HG03066 (cell line): ENCODE data around the gene DRD4.

ENCODE experiments used
- ATAC-seq: cut with Tn5 transposase; IDR thresholded peaks from one replicate; pipeline ENCODE4 v1.9.1; 2021; ENCODE audit warnings: low read depth; ENCODE audit not compliant: unreplicated experiment

The DRD4 gene

DNA sequence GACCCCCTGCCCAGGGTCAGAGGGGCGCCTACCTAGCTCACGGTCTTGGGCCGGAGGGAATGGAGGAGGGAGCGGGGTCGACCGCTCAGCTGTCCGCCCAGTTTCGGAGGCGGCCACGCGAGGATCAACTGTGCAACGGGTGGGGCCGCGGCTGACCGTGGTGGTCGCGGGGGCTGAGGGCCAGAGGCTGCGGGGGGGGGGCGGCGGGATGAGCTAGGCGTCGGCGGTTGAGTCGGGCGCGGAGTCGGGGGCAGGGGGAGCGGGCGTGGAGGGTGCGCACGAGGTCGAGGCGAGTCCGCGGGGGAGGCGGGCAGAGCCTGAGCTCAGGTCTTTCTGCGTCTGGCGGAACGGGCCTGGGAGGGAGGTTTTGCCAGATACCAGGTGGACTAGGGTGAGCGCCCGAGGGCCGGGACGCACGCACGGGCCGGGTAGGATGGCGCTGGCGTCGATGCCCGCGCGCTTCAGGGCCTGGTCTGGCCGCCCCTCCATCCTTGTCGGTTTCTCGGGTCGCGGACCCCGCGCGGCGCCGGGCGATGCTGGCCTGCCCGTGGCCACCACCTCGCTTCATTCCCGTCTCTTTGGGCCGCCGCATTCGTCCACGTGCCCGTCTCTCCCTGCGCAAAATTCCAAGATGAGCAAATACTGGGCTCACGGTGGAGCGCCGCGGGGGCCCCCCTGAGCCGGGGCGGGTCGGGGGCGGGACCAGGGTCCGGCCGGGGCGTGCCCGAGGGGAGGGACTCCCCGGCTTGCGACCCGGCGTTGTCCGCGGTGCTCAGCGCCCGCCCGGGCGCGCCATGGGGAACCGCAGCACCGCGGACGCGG lies at the start of gene DRD4:
TSS of gene DRD4 (plus strand) at position 759 of the 822 bp plus-strand sequence. CDS start at position 795, 36 bp downstream.
- ATAC-seq: no peak

DNA sequence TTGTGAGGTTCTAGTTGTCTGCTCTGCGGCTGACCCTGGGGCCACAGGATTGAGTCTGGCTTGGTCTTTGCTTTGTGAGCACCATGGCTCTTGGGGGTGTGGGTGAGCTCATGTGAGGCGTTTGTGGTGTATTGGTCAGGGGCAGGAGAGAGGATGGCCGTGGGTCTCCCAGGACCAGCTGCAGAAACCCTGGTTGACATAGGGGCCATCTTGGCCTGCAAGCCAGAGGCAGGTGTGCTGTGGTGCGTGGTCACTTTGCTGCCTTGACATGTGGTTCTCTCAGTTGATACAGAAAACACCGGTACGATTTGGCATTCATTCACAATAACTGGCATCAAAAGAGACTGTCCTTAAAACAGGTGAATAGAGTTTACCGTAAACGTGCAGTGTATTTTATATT lies 49.5 kb upstream of the DRD4 start:
- no peak for ATAC-seq

DNA sequence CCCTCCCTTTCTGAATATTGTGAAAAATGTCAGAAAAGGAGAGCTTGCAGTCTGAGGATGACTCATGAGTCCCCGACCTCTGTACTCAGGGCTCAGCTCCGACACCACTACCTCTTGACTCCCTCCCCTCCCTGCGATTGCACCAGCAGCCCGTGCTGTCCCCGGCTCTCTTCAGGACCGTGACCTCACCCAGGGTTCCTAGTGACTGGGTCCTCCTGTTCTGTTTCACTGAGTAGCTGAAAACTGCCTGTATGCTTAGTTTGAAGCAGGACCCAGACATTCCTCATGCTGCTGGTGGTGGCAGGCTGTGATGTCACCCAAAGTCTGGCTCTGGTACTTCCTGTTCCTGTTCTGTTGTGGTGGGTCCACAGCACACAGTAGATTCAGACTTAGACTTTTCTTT lies 49.1 kb upstream of the DRD4 start:
- no peak for ATAC-seq

DNA sequence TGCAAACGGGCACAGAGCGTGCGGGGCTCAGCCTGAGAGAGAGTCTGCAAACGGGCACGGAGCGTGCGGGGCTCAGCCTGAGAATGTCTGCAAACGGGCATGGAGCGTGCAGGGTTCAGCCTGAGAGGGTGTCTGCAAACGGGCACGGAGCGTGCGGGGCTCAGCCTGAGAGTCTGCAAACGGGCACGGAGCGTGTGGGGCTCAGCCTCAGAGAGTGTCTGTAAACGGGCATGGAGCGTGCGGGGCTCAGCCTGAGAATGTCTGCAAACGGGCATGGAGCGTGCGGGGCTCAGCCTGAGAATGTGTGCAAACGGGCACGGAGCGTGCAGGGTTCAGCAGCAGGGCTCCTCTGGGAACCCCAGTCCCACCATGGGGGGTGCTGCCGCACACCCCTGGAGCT lies 47.3 kb upstream of the DRD4 start:
- ATAC-seq: no peak

DNA sequence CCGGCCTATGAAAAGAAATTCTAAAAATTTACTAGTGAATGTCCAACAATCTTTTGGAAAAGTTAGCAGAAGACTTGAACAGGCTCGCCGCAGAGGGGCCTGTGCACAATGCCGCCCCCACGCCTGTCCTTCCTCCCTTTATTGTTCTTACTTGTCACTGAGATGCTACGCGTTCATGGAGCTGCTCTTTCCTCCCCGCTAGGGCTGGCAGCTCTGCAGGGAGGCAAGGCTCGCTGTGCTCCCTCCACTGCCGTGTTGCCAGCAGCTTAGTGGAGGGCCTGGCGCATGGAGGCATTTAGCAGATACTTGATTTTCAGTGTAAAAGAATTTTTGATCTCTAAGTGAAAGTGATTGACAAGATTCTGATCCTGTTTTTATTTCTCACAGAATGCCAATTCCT lies 46.1 kb upstream of the DRD4 start:
- no peak for ATAC-seq

DNA sequence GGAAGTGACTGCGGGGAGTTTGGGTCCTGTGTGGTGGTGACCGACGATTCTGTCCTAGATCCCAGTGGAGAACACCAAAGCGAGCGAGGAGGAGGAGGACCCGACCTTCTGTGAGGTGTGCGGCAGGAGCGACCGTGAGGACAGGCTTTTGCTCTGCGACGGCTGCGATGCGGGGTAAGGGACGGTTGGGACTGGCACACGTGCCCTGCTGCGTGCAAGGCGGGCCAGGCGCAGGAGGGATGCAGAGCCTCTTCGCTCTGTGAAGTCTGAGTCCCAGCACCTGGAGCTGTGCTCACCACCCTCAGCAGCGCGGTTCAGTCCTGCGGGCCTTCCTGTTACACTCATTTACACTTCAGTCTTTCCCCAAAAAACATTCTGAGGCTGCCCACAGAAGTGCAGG lies 44.6 kb upstream of the DRD4 start:
- no peak for ATAC-seq

DNA sequence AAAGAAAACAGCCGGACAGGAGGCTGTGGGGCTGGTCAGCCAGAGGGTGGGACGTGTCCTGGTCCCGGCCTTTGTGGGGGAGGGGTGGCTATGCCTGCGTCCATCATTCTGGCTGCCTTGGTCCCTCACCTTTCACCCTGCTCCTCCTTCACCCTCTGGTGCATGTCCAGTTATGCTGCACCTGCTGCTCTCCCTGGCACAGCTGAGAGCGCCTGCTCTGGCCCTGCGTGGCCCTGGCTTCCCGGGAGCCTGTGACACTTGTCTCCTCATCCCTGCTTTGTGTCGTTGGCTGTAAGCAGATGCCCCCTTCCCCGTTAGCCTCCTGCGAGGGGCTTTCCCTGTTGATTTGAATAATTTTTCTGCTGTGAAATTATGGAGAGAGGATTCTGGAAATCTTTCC lies 44.2 kb upstream of the DRD4 start:
- ATAC-seq: no peak

DNA sequence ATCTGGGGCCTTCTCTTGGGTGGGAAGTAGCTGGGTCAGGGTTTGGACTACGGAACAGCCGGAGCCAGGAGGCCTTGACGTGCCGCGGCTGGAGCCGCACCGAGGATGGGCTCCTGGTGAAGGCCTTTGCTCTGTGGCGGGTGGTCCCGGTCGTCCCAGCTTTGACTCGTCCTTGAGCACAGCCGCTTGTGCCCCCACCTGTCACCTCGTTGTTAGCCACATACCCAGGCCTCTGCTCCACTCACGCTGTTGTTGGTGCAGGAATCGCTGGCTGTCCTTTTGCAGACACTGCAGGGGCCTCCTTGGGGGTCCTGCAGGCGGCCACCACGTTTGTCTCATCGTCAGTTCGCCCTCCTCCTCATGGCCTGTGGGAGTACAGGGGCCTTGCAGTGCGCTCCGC lies 43.7 kb upstream of the DRD4 start:
- no peak for ATAC-seq

DNA sequence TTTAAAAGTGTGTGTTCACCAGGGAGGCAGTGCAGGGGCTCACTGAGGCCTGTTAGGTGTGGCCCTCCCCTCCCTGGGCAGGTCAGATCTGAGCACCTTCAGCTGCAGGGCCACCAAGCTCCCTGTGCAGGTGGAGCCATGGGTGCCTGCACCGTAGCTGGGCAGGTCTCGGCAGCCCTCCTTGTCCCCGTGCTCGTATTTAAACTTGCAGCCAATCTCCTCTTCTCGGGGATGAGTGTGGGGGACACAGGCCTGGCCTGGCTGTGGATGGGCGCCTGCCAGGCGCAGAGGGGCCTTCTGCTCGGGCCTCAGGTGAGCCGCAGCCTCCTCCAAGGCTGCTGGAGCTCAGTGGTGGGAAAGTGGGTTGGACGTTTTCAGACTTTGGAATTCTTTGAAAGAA lies 41.7 kb upstream of the DRD4 start:
- ATAC-seq: no peak

DNA sequence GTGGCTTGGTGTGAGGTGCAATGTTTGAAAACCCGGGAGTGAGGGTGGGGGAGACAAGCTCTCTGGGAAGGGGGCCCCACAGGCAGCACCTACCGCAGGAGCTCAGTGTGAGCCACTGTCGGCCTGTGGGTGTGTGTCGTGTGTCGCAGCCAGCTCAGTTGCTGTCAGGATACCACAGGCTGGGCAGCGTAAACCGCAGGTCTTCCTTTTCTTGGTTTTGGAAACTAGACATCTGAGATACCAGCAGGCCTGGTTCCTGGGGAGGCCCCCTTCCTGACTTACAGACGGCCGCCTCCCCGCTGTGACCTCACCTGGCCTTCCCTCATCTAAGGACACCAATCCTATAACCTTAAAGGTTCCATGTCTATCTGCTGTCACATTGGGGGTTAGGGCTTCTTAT lies 40.7 kb upstream of the DRD4 start:
- ATAC-seq: no peak

DNA sequence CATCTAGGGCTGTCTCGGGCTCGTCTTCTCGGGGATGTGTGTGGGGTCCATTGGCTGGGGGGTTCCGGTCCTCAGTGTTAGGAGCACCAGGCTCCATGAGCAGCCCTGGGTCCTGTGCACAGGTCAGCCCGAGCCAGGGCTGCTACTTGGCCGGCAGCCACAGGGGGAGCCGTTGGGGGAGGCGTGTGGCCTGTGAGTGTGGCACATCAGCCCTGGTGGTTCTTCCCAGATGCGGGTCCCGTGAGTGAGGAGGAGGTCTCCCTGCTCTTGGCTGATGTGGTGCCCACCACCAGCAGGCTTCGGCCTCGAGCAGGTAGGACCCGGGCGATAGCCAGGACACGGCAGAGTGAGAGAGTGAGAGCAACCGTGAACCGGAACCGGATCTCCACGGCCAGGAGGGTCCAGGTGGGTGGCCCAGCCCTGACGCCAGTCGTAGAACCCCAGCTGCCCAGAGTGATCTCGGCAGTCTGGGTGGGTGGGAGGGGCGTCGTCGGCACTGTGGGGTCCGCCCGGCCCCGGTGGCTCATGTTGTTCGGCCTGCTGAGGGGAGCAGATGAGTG lies 39.8 kb upstream of the DRD4 start:
- ATAC-seq: no peak

DNA sequence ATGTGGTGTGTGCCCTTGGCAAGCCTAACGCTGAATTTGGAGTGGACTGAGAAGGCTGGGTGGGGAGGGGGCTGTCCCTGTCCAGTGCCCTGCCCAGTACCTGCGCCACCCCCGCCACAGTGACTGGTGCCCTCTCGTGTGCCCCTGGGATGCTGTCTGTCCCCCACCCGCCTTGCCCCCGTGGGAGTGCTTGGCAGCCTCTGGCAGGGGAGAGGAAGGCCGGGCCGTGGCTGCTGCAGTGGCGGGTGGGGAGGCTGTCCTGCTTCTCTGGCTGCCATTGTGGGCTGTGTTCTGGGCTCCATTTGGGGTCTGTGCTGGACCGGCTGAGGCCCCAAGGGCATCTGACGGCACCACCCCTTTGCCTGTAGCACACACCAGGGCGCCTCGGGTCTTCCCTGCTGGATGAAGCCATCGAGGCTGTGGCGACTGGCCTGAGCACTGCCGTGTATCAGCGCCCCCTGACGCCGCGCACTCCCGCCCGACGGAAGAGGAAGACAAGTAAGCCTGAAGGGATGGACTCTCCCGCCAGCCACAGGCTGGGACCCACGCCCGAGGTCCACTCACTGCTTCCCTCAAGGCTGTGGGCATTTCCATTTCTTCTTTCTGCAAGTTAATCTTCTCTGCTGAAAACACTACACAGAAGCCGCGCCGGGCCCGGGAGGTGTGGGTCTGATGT lies 38.9 kb upstream of the DRD4 start:
- ATAC-seq: no peak

DNA sequence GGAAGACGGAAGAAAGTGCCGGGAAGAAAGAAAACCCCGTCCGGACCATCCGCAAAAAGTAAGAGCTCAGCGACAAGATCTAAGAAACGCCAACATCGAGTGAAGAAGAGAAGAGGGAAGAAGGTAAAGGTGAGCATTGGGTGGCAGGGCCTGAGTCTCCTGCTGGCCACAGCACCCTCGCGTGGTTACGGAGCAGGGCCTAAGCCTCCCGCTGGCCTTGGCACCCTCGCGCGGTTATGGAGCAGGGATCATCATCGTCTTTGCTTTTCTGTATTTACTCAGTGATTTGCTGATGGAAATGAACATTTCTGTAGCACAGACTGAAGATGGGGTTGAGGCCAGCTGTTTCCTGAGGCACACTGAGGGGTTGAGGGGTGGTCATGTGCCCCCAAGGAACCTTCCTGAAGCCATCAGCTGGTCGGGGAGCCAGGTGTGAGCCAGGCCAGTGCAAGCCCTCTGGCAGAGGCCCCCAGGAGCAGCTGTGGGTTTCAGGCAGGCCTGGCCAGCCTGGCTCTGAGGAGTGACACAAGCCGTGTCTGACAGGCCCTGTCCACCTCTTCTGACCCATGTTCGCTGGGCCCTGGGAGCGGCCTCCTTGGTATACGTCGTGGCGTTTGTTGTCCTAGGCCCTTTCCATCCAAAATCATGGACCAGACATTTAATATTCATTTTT lies 35.4 kb upstream of the DRD4 start:
- ATAC-seq: no peak

DNA sequence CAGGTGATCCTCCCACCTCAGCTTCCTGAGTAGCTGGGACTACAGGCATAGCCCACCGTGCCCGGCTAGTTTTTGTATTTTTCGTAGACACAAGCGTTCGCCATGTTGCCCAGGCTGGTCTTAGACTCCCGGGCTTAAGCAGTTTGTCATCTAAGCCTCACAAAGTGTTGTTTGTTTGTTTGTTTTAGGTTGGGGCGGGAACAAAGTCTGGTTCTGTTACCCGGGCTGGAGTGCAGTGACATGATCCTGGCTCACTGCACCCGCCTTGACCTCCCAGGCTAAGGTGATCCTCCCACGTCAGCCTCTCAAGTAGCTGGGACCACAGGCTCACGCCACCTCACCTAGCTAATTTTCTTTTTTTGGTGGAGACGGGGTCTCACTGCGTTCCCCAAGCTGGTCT lies 33.9 kb upstream of the DRD4 start:
- ATAC-seq: no peak

DNA sequence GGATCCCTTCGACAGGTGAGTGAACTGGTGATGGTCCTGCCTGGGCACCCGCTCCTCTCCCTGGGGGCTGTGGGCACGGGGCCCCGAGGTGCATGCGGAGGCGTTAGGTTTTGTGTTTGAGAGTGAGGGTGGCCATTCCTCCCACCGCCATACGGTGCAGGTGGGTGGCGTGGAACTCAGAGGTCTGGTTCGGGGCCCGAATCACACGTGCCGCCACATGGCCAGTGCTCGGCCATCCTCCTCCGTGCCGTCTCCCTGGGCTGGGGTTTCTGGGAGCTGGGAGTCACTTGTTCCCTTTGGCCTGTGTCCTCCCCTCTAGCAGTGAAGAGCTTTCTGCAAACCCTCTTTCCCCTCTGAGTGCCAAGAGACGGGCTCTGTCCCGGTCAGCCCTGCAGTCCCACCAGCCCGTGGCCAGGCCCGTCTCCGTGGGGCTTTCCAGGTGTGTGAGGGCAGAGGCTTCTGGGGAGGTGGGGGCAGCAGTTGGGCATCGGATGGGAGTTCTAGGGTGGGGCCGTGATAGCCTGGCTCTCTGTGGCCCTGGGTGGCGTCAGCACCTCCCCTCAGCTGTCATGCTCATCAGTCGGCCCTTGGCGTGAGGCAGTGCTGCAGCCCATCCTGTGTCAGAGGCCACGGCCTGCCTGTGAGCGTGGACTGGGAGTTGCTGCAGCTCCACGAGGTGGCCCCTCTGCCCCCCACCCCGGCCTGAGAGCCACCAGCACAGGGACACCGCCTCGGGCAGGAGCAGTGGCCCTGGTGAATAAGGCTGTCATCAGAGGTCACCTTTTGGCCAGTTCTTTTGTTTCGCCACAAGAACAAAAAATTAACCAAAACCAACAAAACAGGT lies 31.6 kb upstream of the DRD4 start:
- no peak for ATAC-seq

DNA sequence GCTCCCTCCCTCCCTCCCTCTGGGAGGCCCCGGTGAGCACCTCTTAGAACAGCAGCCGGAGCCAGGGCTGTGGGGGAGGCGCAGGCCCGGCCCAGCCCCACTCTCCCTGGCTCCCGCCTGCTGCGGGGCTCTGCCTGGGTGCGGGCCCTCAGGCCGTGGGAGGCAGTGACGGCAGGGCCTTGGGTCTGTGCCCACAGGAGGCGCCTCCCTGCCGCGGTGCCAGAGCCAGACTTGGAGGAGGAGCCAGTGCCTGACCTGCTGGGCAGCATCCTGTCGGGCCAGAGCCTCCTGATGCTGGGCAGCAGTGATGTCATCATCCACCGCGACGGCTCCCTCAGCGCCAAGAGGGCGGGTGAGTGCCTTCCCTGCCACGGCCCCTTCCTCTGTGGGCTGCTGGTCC lies 30.8 kb upstream of the DRD4 start:
- ATAC-seq: no peak

DNA sequence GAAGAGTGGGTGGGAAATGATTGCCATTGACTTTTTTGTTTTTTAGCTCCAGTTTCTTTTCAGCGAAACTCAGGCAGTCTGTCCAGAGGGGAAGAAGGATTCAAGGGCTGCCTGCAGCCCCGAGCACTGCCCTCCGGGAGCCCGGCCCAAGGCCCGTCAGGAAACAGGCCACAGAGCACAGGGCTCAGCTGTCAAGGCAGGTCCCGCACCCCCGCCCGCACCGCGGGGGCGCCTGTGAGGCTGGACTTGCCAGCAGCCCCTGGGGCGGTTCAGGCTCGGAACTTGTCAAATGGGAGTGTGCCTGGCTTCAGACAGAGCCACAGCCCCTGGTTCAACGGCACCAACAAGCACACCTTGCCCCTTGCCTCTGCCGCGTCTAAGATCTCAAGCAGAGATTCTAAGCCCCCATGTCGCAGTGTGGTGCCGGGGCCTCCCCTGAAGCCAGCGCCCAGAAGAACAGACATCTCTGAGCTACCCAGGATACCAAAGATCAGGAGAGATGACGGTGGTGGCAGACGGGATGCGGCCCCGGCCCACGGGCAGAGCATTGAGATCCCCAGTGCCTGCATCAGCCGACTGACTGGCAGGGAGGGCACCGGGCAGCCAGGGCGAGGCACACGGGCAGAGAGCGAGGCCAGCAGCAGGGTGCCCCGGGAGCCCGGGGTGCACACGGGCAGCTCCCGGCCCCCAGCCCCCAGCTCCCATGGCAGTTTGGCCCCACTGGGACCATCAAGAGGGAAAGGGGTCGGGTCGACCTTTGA lies 29.9 kb upstream of the DRD4 start:
- no peak for ATAC-seq

DNA sequence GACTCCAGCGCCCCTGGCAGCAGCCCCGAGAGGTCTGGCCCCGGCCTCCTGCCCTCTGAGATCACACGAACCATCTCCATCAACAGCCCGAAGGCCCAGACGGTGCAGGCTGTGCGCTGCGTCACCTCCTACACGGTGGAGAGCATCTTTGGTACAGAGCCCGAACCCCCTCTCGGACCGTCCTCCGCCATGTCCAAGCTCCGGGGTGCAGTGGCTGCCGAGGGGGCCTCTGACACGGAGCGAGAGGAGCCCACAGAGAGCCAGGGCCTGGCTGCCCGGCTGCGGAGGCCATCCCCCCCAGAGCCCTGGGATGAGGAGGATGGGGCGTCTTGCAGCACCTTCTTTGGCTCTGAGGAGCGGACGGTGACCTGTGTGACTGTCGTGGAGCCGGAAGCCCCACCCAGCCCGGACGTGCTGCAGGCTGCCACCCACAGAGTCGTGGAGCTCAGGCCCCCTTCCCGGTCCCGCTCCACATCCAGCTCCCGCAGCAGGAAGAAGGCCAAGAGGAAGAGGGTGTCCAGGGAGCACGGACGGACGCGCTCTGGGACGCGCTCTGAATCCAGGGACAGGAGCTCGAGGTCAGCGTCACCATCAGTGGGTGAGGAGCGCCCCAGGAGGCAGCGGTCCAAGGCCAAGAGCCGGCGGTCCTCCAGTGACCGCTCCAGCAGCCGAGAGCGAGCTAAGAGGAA lies 29.0 kb upstream of the DRD4 start:
- no peak for ATAC-seq

DNA sequence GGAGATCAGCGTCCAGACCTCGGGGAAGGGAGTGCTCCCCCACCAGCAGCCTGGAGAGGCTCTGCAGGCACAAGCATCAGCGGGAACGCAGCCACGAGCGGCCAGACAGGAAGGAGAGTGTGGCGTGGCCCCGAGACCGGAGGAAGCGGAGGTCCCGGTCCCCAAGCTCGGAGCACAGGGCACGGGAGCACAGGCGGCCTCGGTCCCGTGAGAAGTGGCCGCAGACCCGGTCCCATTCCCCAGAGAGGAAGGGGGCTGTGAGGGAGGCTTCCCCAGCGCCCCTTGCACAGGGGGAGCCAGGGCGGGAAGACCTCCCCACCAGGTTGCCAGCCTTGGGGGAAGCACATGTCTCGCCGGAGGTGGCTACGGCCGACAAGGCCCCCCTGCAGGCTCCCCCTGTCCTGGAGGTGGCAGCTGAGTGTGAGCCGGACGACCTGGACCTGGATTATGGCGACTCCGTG lies 28.2 kb upstream of the DRD4 start:
- ATAC-seq: no peak
